HTR-8/SVneo (cell line): ENCODE results near the gene SLC16A4.
A peak's percentile ranks its signal among the peaks of the same experiment; 100 is the strongest.
"Not testable (repeated sequence)": the region's sequence is repeated elsewhere in the genome, so short reads cannot be mapped to it uniquely, and the experiment has no call there.

Source experiments
- DNase-seq: peaks from one replicate; pipeline ENCODE4 v3.0.0; 2011; ENCODE audit warnings: low spot score, mixed read lengths; ENCODE audit not compliant: insufficient read length
- FAIRE-seq: peaks from 2 replicates; lab custom pipeline; 2011; peaks lifted over from hg19 to GRCh38; lab: Jason Lieb, UNC

Gene SLC16A4

GRCh38 chr1:110411173-110411735 is 20.4 kb upstream of the SLC16A4 start:
- FAIRE-seq: no peak

GRCh38 chr1:110409316-110409715 is 18.5 kb upstream of the SLC16A4 start:
- FAIRE-seq (no peak), DNase-seq (no peak)

More at GRCh38 chr1:110411173-110411735, 20.4 kb upstream of the SLC16A4 start:
- DNase-seq: no peak

GRCh38 chr1:110408488-110408887 is 17.7 kb upstream of the SLC16A4 start:
- DNase-seq: no peak
- FAIRE-seq: no peak

GRCh38 chr1:110407260-110408210 is 16.7 kb upstream of the SLC16A4 start, which contains the start of gene LAMTOR5:
Gene LAMTOR5, minus strand, starts transcription at chr1:110407694. Its CDS starts 74 bp downstream, at chr1:110407620.
- FAIRE-seq (peak; percentile 80), DNase-seq (peak; percentile 74)

GRCh38 chr1:110406407-110406806 is 15.6 kb upstream of the SLC16A4 start:
- not testable (repeated sequence) for FAIRE-seq, DNase-seq

GRCh38 chr1:110404401-110404800 is 13.6 kb upstream of the SLC16A4 start:
- DNase-seq: no peak
- no peak for FAIRE-seq

- DNase-seq (no peak), FAIRE-seq (no peak)
Observed at GRCh38 chr1:110403805-110404204, 13.0 kb upstream of the SLC16A4 start.

GRCh38 chr1:110396259-110396958 is 5.6 kb upstream of the SLC16A4 start:
- FAIRE-seq, DNase-seq: not testable (repeated sequence)

GRCh38 chr1:110394493-110394820 is 3.6 kb upstream of the SLC16A4 start:
- no peak for DNase-seq
- no peak for FAIRE-seq

- DNase-seq (no peak), FAIRE-seq (no peak)
Observed at GRCh38 chr1:110393691-110394492, 3.1 kb upstream of the SLC16A4 start.

- no peak for FAIRE-seq
- DNase-seq: no peak
Observed at GRCh38 chr1:110393286-110393685, 2.5 kb upstream of the SLC16A4 start.

GRCh38 chr1:110390096-110390495 is 730 bp downstream of the SLC16A4 start:
- DNase-seq: no peak

GRCh38 chr1:110387048-110387754 is 3.6 kb downstream of the SLC16A4 start:
- FAIRE-seq (no peak), DNase-seq (no peak)

More at GRCh38 chr1:110390096-110390495, 730 bp downstream of the SLC16A4 start:
- FAIRE-seq: no peak

- DNase-seq: no peak
- no peak for FAIRE-seq
Observed at GRCh38 chr1:110385369-110385768, 5.5 kb downstream of the SLC16A4 start.

GRCh38 chr1:110384581-110385321 is 6.1 kb downstream of the SLC16A4 start:
- DNase-seq: no peak

GRCh38 chr1:110383251-110383990 is 7.4 kb downstream of the SLC16A4 start:
- FAIRE-seq: no peak

More at GRCh38 chr1:110384581-110385321, 6.1 kb downstream of the SLC16A4 start:
- FAIRE-seq: no peak

GRCh38 chr1:110380672-110381283 is 10.0 kb downstream of the SLC16A4 start:
- DNase-seq: no peak
- FAIRE-seq: no peak

More at GRCh38 chr1:110383251-110383990, 7.4 kb downstream of the SLC16A4 start:
- DNase-seq: no peak
